ENCODE measurements around the gene TLL2. TPM values are rescaled to one million over a fixed set of nuclear protein-coding genes. Genes with fewer than 3 reads are reported as not detected.

TLL2 gene
- total RNA-seq, 1 experiment from 2014 or later: 9.1 TPM

DNA sequence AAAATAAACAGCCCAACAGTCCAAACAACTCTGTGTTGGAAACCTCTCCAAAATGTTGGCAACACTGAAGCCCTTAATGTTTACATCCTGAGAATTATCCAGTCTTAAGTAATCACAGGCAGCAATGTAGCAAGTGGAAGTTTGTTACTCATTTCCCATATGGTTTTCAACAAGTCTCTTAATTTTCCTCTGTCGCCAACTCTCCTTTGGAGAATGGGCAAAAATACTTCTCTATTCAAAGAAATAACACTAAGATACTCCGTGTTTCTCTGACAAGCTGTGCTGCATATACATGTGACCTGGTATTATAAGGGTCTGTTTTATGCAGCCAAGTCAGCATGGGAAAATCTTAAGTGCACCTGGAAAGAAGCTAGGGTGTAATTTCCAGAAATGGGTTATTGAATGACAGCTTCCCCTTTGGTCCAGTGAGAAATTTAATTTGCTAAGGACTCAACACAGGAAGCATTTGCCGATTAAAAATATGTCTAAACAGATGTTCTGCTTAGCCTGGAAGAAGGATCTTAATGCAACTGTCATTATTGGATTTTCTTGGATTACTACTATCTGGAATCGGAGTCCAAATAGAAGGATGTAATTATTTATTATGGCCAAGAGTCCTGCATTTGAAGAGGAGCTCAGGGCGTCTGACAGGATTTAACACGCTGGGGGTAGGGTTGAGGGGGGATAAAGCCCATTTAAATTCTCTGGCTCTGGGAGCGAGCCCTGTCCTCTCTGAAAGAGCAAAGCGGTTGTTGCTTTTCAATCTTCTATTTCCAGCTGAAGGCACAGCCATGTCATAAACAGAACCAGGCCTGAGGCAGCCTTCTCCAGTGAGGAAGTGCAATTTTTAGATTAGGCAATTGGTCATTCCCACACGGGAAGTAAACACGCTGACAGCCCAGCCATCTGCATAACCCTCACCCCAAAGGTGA is 73.1 kb downstream of the TLL2 start (continued):
- no peak for TF ChIP-seq ZNF396 (CRISPR knock-in tag; IDR thresholded peaks at IDR 0.05; ENCODE audit: borderline replicate concordance)

DNA sequence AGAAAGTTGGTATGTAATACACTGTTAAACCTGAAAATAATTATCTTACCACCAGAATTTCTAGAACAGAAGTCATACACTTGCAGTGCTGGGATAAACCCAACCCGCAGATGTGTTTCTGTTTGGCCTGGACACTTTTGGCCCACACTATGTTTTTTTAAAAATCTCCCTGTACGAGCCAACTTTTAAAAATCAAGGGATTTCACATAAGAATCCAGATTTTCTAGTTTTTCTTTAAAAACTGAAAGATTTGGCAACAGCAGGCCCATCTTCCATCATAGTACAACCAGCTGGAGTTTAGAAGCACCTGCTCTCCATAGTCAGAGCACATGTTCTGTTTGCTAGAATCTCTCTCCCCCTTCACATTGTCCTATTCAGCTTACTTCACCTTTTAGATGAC is 74.0 kb downstream of the TLL2 start:
- POLR2A ChIA-PET: no interaction called here
- CTCF ChIA-PET: interaction anchor here (1.6 kb wide), 1 partner anchor 73 kb away, joined by 3 read pairs; no protein-coding TSS in a partner anchor
- Mint-ChIP-seq H3K4me1 (peaks cover 32% of the 10 kb centered on the region), H3K27ac (no peak overlapping the region), H3K4me3 (no peak overlapping the region), H3K9me3 (peaks cover 22% of the 10 kb centered on the region), H3K27me3 (ENCODE audit: low read depth) (no peaks in the 10 kb centered on the region; the same call in 1 of the 2 replicates), H3K36me3 (peaks cover 34% of the 10 kb centered on the region)
- TF ChIP-seq ESRRA (CRISPR knock-in tag; IDR thresholded peaks at IDR 0.05; ENCODE audit: borderline replicate concordance) (no peak), FOXK1 (CRISPR knock-in tag; IDR thresholded peaks at IDR 0.05) (no peak), ZNF219 (CRISPR knock-in tag; IDR thresholded peaks at IDR 0.05; ENCODE audit: borderline replicate concordance) (no peak), TCF7 (CRISPR knock-in tag; IDR thresholded peaks at IDR 0.05; ENCODE audit: low read depth) (no peak)
- TF ChIP-seq, protein P1, sequence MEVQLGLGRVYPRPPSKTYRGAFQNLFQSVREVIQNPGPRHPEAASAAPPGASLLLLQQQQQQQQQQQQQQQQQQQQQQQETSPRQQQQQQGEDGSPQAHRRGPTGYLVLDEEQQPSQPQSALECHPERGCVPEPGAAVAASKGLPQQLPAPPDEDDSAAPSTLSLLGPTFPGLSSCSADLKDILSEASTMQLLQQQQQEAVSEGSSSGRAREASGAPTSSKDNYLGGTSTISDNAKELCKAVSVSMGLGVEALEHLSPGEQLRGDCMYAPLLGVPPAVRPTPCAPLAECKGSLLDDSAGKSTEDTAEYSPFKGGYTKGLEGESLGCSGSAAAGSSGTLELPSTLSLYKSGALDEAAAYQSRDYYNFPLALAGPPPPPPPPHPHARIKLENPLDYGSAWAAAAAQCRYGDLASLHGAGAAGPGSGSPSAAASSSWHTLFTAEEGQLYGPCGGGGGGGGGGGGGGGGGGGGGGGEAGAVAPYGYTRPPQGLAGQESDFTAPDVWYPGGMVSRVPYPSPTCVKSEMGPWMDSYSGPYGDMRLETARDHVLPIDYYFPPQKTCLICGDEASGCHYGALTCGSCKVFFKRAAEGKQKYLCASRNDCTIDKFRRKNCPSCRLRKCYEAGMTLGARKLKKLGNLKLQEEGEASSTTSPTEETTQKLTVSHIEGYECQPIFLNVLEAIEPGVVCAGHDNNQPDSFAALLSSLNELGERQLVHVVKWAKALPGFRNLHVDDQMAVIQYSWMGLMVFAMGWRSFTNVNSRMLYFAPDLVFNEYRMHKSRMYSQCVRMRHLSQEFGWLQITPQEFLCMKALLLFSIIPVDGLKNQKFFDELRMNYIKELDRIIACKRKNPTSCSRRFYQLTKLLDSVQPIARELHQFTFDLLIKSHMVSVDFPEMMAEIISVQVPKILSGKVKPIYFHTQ (CRISPR knock-in tag; IDR thresholded peaks at IDR 0.05): no peak
- TF ChIP-seq, protein P2, sequence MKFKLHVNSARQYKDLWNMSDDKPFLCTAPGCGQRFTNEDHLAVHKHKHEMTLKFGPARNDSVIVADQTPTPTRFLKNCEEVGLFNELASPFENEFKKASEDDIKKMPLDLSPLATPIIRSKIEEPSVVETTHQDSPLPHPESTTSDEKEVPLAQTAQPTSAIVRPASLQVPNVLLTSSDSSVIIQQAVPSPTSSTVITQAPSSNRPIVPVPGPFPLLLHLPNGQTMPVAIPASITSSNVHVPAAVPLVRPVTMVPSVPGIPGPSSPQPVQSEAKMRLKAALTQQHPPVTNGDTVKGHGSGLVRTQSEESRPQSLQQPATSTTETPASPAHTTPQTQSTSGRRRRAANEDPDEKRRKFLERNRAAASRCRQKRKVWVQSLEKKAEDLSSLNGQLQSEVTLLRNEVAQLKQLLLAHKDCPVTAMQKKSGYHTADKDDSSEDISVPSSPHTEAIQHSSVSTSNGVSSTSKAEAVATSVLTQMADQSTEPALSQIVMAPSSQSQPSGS (CRISPR knock-in tag; IDR thresholded peaks at IDR 0.05; ENCODE audit: borderline replicate concordance, low read depth): no peak
- TF ChIP-seq, protein P3, sequence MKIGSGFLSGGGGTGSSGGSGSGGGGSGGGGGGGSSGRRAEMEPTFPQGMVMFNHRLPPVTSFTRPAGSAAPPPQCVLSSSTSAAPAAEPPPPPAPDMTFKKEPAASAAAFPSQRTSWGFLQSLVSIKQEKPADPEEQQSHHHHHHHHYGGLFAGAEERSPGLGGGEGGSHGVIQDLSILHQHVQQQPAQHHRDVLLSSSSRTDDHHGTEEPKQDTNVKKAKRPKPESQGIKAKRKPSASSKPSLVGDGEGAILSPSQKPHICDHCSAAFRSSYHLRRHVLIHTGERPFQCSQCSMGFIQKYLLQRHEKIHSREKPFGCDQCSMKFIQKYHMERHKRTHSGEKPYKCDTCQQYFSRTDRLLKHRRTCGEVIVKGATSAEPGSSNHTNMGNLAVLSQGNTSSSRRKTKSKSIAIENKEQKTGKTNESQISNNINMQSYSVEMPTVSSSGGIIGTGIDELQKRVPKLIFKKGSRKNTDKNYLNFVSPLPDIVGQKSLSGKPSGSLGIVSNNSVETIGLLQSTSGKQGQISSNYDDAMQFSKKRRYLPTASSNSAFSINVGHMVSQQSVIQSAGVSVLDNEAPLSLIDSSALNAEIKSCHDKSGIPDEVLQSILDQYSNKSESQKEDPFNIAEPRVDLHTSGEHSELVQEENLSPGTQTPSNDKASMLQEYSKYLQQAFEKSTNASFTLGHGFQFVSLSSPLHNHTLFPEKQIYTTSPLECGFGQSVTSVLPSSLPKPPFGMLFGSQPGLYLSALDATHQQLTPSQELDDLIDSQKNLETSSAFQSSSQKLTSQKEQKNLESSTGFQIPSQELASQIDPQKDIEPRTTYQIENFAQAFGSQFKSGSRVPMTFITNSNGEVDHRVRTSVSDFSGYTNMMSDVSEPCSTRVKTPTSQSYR (CRISPR knock-in tag; IDR thresholded peaks at IDR 0.05): no peak
- ATAC-seq: no peak
- DNase-seq (ENCODE audit: low spot score): no peak

DNA sequence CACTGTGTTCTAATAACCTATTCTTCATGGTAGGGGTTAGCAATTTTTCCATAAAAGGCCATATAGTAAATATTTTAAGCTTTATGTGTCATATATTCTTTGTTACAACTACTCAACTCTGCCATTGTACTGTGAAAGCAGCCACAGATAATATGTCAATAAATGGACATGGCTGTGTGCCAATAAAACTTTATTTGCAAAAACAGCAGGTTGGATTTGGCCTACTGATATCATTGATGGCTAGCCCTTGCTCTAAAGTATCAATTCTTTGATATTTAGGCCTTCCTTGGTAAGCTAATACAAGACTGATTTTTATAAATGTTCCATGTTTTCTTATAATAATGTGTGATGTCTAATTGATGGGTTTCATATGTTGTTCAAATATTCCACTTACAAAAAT is 77.7 kb downstream of the TLL2 start:
- no peak for TF ChIP-seq NFE2L1 (CRISPR knock-in tag; IDR thresholded peaks at IDR 0.05)
- no peaks in the 10 kb centered on the region; the same call in 1 of the 2 replicates for H3K27me3 Mint-ChIP-seq (ENCODE audit: low read depth)
- ChIA-PET CTCF (interaction anchor here (1.3 kb wide), 1 partner anchor 40 kb away, joined by 3 read pairs; no protein-coding TSS in a partner anchor), POLR2A (no interaction called here)
- peaks cover 7% of the 10 kb centered on the region for H3K4me1 Mint-ChIP-seq
- no peak overlapping the region for H3K4me3 Mint-ChIP-seq
- DNase-seq (ENCODE audit: low spot score) (no peak), ATAC-seq (no peak)
- no peak overlapping the region for H3K27ac Mint-ChIP-seq
- peaks cover 34% of the 10 kb centered on the region for H3K36me3 Mint-ChIP-seq
- H3K9me3 Mint-ChIP-seq: peaks cover 29% of the 10 kb centered on the region

DNA sequence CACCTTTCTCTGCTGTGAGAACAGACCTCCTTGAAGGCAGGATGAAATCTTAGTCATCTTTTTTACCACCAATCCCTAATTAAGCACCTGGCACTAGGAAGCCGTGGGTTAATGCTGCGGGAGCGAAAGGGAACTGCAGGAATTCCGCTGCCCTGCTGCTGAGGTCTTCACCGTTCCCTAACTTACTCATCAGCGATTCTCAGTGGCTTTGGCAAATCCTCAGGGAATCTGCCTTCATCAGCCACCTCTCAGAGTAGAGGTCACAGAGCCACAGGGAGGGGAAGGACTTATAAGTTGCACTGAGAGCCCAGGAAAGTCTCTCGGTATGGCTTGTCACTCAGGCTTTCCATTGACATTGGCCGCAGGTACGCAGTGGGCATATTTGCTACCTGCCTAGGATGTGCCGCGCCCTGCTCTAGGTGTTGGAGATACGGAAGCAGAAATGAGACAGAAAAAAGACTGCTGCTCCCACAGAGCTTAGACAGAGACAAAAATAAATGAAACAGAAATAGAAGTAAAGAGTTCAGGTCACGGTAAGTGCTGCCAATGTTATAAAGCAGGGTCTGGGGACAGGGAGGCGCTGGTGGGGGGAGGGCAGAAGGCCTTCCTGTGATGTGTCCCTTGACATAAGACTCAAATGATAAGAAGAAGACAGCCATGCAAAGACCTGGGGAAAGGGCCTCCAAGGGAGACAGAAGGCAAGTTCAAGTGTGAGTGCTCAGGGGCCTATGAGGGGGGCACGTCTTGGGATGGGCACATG is 82.3 kb downstream of the TLL2 start:
- ATAC-seq (no peak), DNase-seq (ENCODE audit: low spot score) (no peak)
- Mint-ChIP-seq H3K4me3 (no peak overlapping the region), H3K27me3 (ENCODE audit: low read depth) (no peaks in the 10 kb centered on the region), H3K36me3 (peaks cover 25% of the 10 kb centered on the region), H3K9me3 (peaks cover 19% of the 10 kb centered on the region), H3K4me1 (no peaks in the 10 kb centered on the region; the same call in 1 of the 2 replicates), H3K27ac (no peak overlapping the region)
- POLR2A ChIA-PET: no interaction called here
- CTCF ChIA-PET: interaction anchor here (1.2 kb wide), 1 partner anchor 11 kb away, joined by 3 read pairs; no protein-coding TSS in a partner anchor
- TF ChIP-seq NFYB (CRISPR knock-in tag; conservative IDR thresholded peaks at IDR 0.05; ENCODE audit: low read depth): no peak
- TF ChIP-seq, protein P4, sequence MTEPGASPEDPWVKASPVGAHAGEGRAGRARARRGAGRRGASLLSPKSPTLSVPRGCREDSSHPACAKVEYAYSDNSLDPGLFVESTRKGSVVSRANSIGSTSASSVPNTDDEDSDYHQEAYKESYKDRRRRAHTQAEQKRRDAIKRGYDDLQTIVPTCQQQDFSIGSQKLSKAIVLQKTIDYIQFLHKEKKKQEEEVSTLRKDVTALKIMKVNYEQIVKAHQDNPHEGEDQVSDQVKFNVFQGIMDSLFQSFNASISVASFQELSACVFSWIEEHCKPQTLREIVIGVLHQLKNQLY (CRISPR knock-in tag; IDR thresholded peaks at IDR 0.05): no peak
- TF ChIP-seq, protein P5, sequence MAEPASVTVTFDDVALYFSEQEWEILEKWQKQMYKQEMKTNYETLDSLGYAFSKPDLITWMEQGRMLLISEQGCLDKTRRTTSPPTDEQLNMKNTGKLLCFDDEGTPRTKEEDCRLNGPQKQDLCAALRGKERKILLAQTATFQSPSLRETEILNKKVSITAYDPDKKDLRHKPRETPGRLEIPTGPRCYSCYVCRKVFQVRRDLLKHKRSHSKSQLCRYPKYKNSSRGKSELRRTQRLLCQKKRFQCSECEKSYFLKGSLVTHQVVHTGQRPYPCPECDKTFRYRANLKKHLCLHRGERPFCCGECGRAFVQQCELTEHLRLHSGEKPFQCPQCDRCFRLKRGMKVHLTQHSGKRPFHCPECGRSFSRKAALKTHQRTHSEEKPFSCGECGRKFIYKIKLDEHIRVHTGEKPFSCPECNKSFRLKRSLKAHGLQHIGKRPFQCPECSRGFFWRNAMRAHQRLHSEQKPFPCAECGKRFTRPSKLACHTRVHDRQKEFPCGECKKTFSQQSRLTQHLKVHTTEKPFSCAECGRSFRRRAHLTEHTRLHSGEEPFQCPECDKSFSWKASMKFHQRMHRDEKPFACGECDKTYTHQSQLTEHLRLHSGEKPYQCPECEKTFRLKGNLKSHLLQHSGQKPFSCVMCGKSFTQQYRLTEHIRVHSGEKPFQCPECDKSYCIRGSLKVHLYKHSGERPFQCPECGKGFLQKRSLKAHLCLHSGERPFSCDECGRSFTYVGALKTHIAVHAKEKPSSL (CRISPR knock-in tag; conservative IDR thresholded peaks at IDR 0.05): no peak
- TF ChIP-seq RORB (CRISPR knock-in tag; IDR thresholded peaks at IDR 0.05): no peak
- TF ChIP-seq ZNF671 (CRISPR knock-in tag; IDR thresholded peaks at IDR 0.05): no peak
- no peak for TF ChIP-seq IRF2 (CRISPR knock-in tag; IDR thresholded peaks at IDR 0.05; ENCODE audit: borderline replicate concordance, low read depth)

All from WTC11 (cell line).